SK-N-SH treated with all-trans-retinoic acid at 6 μM for 48 hours (cell line): Measurements from ENCODE around the gene TECPR1.
A peak's percentile ranks its signal among the peaks of the same experiment; 100 is the strongest.

ENCODE experiments used
- ATAC-seq: fragments of 200-7000 bp; cut with Tn5 transposase; 3 replicates; pipeline ENCODE4 v1.9.1; 2020; ENCODE audit warnings: mild to moderate bottlenecking, moderate library complexity
- BACH2 ChIP-seq: fragments of 250-450 bp; sonication (Bioruptor Pico); IDR thresholded peaks from 2 replicates; pipeline ENCODE4 v1.9.0; 2021; ENCODE audit warnings: mild to moderate bottlenecking, borderline replicate concordance
- CREB5 ChIP-seq: fragments of 250-450 bp; sonication (Bioruptor Pico); IDR thresholded peaks from 2 replicates; pipeline ENCODE4 v1.5.1; 2020; ENCODE audit warnings: low read depth, mild to moderate bottlenecking, moderate library complexity
- CSDC2 ChIP-seq: fragments of 250-450 bp; sonication (Bioruptor Pico); IDR thresholded peaks from 2 replicates; pipeline ENCODE4 v1.5.0; 2020; ENCODE audit warnings: mild to moderate bottlenecking, moderate library complexity
- ESRRG ChIP-seq: fragments of 250-450 bp; sonication (Bioruptor Pico); IDR thresholded peaks from 2 replicates; pipeline ENCODE4 v1.6.1; 2021; ENCODE audit warnings: mild to moderate bottlenecking
- GLIS3 ChIP-seq: fragments of 250-450 bp; sonication (Bioruptor Pico); IDR thresholded peaks from 2 replicates; pipeline ENCODE4 v1.5.0; 2020; ENCODE audit warnings: mild to moderate bottlenecking, moderate library complexity
- ISL1 ChIP-seq: fragments of 250-450 bp; sonication (Bioruptor Pico); IDR thresholded peaks from 2 replicates; pipeline ENCODE4 v2.1.2; 2022; ENCODE audit warnings: mild to moderate bottlenecking, moderate library complexity
- OSR1 ChIP-seq: fragments of 250-450 bp; sonication (Bioruptor Pico); IDR thresholded peaks from 2 replicates; pipeline ENCODE4 v1.8.0; 2022; ENCODE audit warnings: moderate library complexity, mild to moderate bottlenecking, inconsistent platforms
- PPARA ChIP-seq: fragments of 250-450 bp; sonication (Bioruptor Pico); IDR thresholded peaks from 2 replicates; pipeline ENCODE4 v1.5.0; 2020; ENCODE audit warnings: mild to moderate bottlenecking, borderline replicate concordance
- RARB ChIP-seq: fragments of 250-450 bp; sonication (Bioruptor Pico); IDR thresholded peaks from 2 replicates; pipeline ENCODE4 v1.8.0; 2021; ENCODE audit warnings: mild to moderate bottlenecking, moderate library complexity
- SNAI2 ChIP-seq: fragments of 250-450 bp; sonication (Bioruptor Pico); IDR thresholded peaks from 2 replicates; pipeline ENCODE4 v1.5.0; 2020; ENCODE audit warnings: mild to moderate bottlenecking, moderate library complexity
- TCF4 ChIP-seq: fragments of 250-450 bp; sonication (Bioruptor Pico); IDR thresholded peaks from 2 replicates; pipeline ENCODE4 v1.8.0; 2021; ENCODE audit warnings: mild to moderate bottlenecking, moderate library complexity, borderline replicate concordance
- TSHZ2 ChIP-seq: fragments of 250-450 bp; sonication (Bioruptor Pico); IDR thresholded peaks from 2 replicates; pipeline ENCODE4 v1.5.0; 2020; ENCODE audit warnings: mild to moderate bottlenecking, moderate library complexity
- ZFP3 ChIP-seq: fragments of 250-450 bp; sonication (Bioruptor Pico); IDR thresholded peaks from 2 replicates; pipeline ENCODE4 v1.5.0; 2020; ENCODE audit warnings: mild to moderate bottlenecking, moderate library complexity
- ZFP30 ChIP-seq: fragments of 450-650 bp; formaldehyde crosslinking; IDR thresholded peaks from 2 replicates; pipeline ENCODE4 v1.5.0; 2022; ENCODE audit warnings: mild to moderate bottlenecking, moderate library complexity
- ZNF565 ChIP-seq: fragments of 450-650 bp; formaldehyde crosslinking; conservative IDR thresholded peaks from 2 replicates; pipeline ENCODE4 v1.5.0; 2020; ENCODE audit warnings: low read depth, mild to moderate bottlenecking, moderate library complexity
- ZNF70 ChIP-seq: fragments of 450-650 bp; formaldehyde crosslinking; IDR thresholded peaks from 2 replicates; pipeline ENCODE4 v1.5.0; 2020; ENCODE audit warnings: mild to moderate bottlenecking, moderate library complexity
- ZNF8 ChIP-seq: fragments of 450-650 bp; formaldehyde crosslinking; IDR thresholded peaks from 2 replicates; pipeline ENCODE4 v1.5.0; 2020; ENCODE audit warnings: mild to moderate bottlenecking, moderate library complexity
- TF ChIP-seq, protein P1 (sequence below): fragments of 250-450 bp; sonication (Bioruptor Pico); IDR thresholded peaks from 2 replicates; pipeline ENCODE4 v1.8.0; 2021; ENCODE audit warnings: low read depth, mild to moderate bottlenecking, moderate library complexity, borderline replicate concordance
- TF ChIP-seq, protein P2 (sequence below): fragments of 250-450 bp; sonication (Bioruptor Pico); IDR thresholded peaks from 2 replicates; pipeline ENCODE4 v1.8.0; 2020; ENCODE audit warnings: mild to moderate bottlenecking, moderate library complexity, borderline replicate concordance
- TF ChIP-seq, protein P3 (sequence below): fragments of 250-450 bp; sonication (Bioruptor Pico); IDR thresholded peaks from 2 replicates; pipeline ENCODE4 v1.5.1; 2021; ENCODE audit warnings: mild to moderate bottlenecking, moderate library complexity

TECPR1 gene

DNA sequence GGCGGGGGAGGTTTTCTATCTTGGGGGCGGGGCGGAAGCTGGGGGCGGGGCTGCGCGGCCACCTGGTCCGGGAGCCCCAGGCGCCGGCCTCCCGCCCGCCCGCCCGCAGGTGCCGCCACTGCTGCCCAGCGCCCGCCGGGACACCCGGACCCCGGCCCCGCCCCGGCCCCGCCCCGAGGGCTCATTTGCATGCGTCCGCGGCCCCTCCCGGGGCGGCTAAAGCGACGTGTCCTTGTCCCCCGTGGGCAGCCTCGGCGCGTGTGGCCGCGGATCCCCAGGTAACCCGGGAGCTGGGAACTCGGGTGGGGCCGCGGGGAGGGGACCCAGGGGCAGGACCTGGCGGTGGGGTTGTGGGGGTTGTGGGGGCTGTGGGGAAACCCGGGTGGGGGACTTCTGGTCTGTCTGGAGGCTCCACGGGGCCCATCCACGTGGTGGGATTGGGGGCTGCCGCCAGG lies 40.8 kb downstream of the TECPR1 start, which contains the start of gene BHLHA15:
BHLHA15 (plus strand) TSS at position 219 of the 455 bp plus-strand sequence. CDS start 871 bp downstream, outside the sequence.
- no peak for TF ChIP-seq ZNF70 (CRISPR knock-in tag)
- no peak for TF ChIP-seq CREB5 (CRISPR knock-in tag)
- no peak for TF ChIP-seq ZFP3 (CRISPR knock-in tag)
- TF ChIP-seq, protein P1, sequence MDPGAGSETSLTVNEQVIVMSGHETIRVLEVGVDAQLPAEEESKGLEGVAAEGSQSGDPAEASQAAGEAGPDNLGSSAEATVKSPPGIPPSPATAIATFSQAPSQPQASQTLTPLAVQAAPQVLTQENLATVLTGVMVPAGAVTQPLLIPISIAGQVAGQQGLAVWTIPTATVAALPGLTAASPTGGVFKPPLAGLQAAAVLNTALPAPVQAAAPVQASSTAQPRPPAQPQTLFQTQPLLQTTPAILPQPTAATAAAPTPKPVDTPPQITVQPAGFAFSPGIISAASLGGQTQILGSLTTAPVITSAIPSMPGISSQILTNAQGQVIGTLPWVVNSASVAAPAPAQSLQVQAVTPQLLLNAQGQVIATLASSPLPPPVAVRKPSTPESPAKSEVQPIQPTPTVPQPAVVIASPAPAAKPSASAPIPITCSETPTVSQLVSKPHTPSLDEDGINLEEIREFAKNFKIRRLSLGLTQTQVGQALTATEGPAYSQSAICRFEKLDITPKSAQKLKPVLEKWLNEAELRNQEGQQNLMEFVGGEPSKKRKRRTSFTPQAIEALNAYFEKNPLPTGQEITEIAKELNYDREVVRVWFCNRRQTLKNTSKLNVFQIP (CRISPR knock-in tag), result no peak
- no peak for TF ChIP-seq CSDC2 (CRISPR knock-in tag)
- no peak for TF ChIP-seq ZFP30 (CRISPR knock-in tag)
- no peak for TF ChIP-seq PPARA (CRISPR knock-in tag)
- no peak for TF ChIP-seq SNAI2
- no peak for TF ChIP-seq TSHZ2
- no peak for TF ChIP-seq ISL1 (CRISPR knock-in tag)
- TF ChIP-seq, protein P2, sequence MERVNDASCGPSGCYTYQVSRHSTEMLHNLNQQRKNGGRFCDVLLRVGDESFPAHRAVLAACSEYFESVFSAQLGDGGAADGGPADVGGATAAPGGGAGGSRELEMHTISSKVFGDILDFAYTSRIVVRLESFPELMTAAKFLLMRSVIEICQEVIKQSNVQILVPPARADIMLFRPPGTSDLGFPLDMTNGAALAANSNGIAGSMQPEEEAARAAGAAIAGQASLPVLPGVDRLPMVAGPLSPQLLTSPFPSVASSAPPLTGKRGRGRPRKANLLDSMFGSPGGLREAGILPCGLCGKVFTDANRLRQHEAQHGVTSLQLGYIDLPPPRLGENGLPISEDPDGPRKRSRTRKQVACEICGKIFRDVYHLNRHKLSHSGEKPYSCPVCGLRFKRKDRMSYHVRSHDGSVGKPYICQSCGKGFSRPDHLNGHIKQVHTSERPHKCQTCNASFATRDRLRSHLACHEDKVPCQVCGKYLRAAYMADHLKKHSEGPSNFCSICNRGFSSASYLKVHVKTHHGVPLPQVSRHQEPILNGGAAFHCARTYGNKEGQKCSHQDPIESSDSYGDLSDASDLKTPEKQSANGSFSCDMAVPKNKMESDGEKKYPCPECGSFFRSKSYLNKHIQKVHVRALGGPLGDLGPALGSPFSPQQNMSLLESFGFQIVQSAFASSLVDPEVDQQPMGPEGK, result no peak
- no peak for TF ChIP-seq ZNF565 (CRISPR knock-in tag)
- TF ChIP-seq ESRRG (CRISPR knock-in tag), result no peak
- no peak for TF ChIP-seq ZNF8 (CRISPR knock-in tag)
- TF ChIP-seq GLIS3, result no peak
- peak; percentile 17; the same call in 2 of the 3 replicates for ATAC-seq

GRCh38 chr7:98210513-98211220 lies 41.4 kb downstream of the TECPR1 start:
- peak; percentile 26 for ATAC-seq
- TF ChIP-seq ZNF70 (CRISPR knock-in tag) (no peak), ZFP3 (CRISPR knock-in tag) (no peak), ZNF565 (CRISPR knock-in tag) (no peak), RARB (no peak), SNAI2 (no peak), TCF4 (CRISPR knock-in tag) (no peak)

DNA sequence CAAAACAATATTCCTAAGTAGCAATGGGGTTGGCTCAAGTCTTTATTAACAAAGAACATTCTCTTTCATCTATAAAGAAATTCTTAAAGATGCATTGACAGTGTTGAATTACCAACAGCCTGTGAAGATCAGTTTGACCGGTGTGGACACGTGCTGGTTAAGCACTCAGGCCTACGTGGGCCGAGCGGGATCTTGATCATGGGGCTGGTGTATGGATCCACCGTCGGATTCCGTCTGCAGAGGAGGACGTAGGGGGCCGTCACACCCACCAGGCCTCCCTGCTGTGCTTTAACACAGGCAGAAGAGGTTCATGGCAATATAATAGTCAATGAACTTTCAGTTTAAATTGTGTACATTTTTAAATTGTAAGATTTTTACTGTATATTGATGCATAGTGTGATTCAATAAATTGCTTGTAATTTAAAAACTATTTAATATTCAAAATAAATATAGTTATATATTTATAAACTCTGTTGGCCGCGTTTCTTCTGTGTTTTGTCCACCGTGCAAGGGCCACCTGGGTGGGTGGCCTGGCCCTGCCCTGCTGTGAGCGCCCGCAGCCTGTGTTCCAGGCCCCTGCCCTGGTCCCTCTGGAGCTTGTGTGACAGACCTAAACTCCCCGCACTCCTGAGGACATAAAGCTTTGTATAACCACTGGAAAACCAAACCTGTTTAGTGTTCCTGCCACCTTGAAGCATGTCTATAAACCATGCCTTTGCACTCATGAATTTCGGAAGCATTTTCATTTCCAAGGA lies 42.7 kb downstream of the TECPR1 start:
- no peak for ATAC-seq
- TF ChIP-seq TSHZ2, result no peak
- no peak for TF ChIP-seq BACH2
- TF ChIP-seq, protein P3, sequence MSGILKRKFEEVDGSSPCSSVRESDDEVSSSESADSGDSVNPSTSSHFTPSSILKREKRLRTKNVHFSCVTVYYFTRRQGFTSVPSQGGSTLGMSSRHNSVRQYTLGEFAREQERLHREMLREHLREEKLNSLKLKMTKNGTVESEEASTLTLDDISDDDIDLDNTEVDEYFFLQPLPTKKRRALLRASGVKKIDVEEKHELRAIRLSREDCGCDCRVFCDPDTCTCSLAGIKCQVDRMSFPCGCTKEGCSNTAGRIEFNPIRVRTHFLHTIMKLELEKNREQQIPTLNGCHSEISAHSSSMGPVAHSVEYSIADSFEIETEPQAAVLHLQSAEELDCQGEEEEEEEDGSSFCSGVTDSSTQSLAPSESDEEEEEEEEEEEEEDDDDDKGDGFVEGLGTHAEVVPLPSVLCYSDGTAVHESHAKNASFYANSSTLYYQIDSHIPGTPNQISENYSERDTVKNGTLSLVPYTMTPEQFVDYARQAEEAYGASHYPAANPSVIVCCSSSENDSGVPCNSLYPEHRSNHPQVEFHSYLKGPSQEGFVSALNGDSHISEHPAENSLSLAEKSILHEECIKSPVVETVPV, result no peak
- TF ChIP-seq RARB, result no peak
- TF ChIP-seq GLIS3, result no peak
- no peak for TF ChIP-seq ESRRG (CRISPR knock-in tag)
- no peak for TF ChIP-seq TCF4 (CRISPR knock-in tag)
- TF ChIP-seq ZNF8 (CRISPR knock-in tag), result no peak
- no peak for TF ChIP-seq OSR1 (CRISPR knock-in tag)
